Hematopoietic multipotent progenitor cell treated with erythropoietin and hydrocortisone succinate and interleukin-3 and kit ligand, for 17 days (in vitro differentiated cells): ENCODE data around the gene ZC3H15.
"Not testable (repeated sequence)": the region's sequence is repeated elsewhere in the genome, so short reads cannot be mapped to it uniquely, and the experiment has no call there.

Experiments
- DNase-seq: peaks from one replicate; pipeline ENCODE4 v3.0.0-alpha.2; 2015; ENCODE audit warnings: low spot score

Gene ZC3H15

GRCh38 chr2:186485871-186486650, at the start of gene ZC3H15:
TSS of gene ZC3H15 (plus strand) at chr2:186486260. CDS start at chr2:186486383, 123 bp downstream.
- peak; percentile 97 for DNase-seq

- no peak for DNase-seq
Observed at GRCh38 chr2:186437719-186438118, 48.3 kb upstream of the ZC3H15 start.

GRCh38 chr2:186439673-186440095, 46.4 kb upstream of the ZC3H15 start:
- DNase-seq, result not testable (repeated sequence)

GRCh38 chr2:186440506-186440905, 45.6 kb upstream of the ZC3H15 start:
- DNase-seq, result no peak

- no peak for DNase-seq
Observed at GRCh38 chr2:186442885-186443284, 43.2 kb upstream of the ZC3H15 start.

GRCh38 chr2:186443851-186444250, 42.2 kb upstream of the ZC3H15 start:
- DNase-seq, result no peak

- no peak for DNase-seq
Observed at GRCh38 chr2:186445506-186445905, 40.6 kb upstream of the ZC3H15 start.

GRCh38 chr2:186455613-186456012, 30.4 kb upstream of the ZC3H15 start:
- no peak for DNase-seq

- DNase-seq, result no peak
Observed at GRCh38 chr2:186456941-186457340, 29.1 kb upstream of the ZC3H15 start.

GRCh38 chr2:186457908-186458307, 28.2 kb upstream of the ZC3H15 start:
- no peak for DNase-seq

- DNase-seq, result no peak
Observed at GRCh38 chr2:186459009-186459408, 27.1 kb upstream of the ZC3H15 start.

GRCh38 chr2:186460465-186460864, 25.6 kb upstream of the ZC3H15 start:
- no peak for DNase-seq

GRCh38 chr2:186466743-186467142, 19.3 kb upstream of the ZC3H15 start:
- DNase-seq, result no peak

GRCh38 chr2:186467421-186467820, 18.6 kb upstream of the ZC3H15 start:
- DNase-seq, result no peak

GRCh38 chr2:186472722-186473493, 13.2 kb upstream of the ZC3H15 start:
- DNase-seq, result not testable (repeated sequence)

GRCh38 chr2:186474239-186474638, 11.8 kb upstream of the ZC3H15 start:
- not testable (repeated sequence) for DNase-seq

GRCh38 chr2:186477790-186478189, 8.3 kb upstream of the ZC3H15 start:
- DNase-seq, result no peak

GRCh38 chr2:186480991-186481390, 5.1 kb upstream of the ZC3H15 start:
- DNase-seq, result no peak

GRCh38 chr2:186484062-186484735, 1.9 kb upstream of the ZC3H15 start:
- no peak for DNase-seq

- DNase-seq, result no peak
Observed at GRCh38 chr2:186485576-186485870, 537 bp upstream of the ZC3H15 start.

GRCh38 chr2:186486651-186487647, 889 bp downstream of the ZC3H15 start:
- peak; percentile 72 for DNase-seq
